Lower lobe of right lung (tissue), 2 donors: Measurements from ENCODE around the gene TRAPPC2L. TPM values are rescaled to one million over a fixed set of nuclear protein-coding genes. Genes with fewer than 3 reads are reported as not detected.

Source experiments
- ATAC-seq, 2 donors: fragments of 200-7000 bp; cut with Tn5 transposase; one replicate each; pipeline ENCODE4 v1.9.1; 2020 to 2022; ENCODE audit warnings: mild to moderate bottlenecking in 2 of 2, moderate library complexity in 2 of 2
- DNase-seq: peaks from one replicate; pipeline ENCODE4 v3.0.0-alpha.2; 2020
- H3K27ac ChIP-seq: fragments of 200-600 bp; one replicate; pipeline ENCODE4 v1.8.0; 2022
- H3K27me3 ChIP-seq: fragments of 200-600 bp; one replicate; pipeline ENCODE4 v1.8.0; 2022; ENCODE audit warnings: low read depth
- H3K36me3 ChIP-seq: fragments of 200-600 bp; one replicate; pipeline ENCODE4 v1.8.0; 2022; ENCODE audit warnings: mild to moderate bottlenecking
- H3K4me1 ChIP-seq: fragments of 200-600 bp; one replicate; pipeline ENCODE4 v1.8.0; 2022
- H3K4me3 ChIP-seq: fragments of 200-600 bp; one replicate; pipeline ENCODE4 v1.8.0; 2022; ENCODE audit warnings: mild to moderate bottlenecking
- H3K9me3 ChIP-seq: fragments of 200-600 bp; one replicate; pipeline ENCODE4 v1.8.0; 2022
- intact Hi-C: fragments of 100-400 bp; cut with DNase I; formaldehyde crosslinking; loops from one replicate; pipeline ENCODE4 v1.11.0; 2022
- total RNA-seq: library from RNA; stranded (reverse); fragmentation: NEBNext Ultra II Directional; extraction: Animal tissue kit (Norgen Biotek cat#: 25700); gene quantifications from one replicate; pipeline ENCODE4 v1.2.1, GENCODE V29; 2021
- TF ChIP-seq, protein P1 (sequence below): fragments of 200-600 bp; IDR thresholded peaks from one replicate; pipeline ENCODE4 v1.8.0; 2022; ENCODE audit warnings: antibody characterized with exemption, mild to moderate bottlenecking
- donor health status: DM: no; HTN: yes; CAD: no; lungs with severe emphysema.

Gene TRAPPC2L
- total RNA-seq, 1 donor from 2014 or later = 51.4 TPM

- peak; percentile 71 for DNase-seq
- Histone ChIP-seq H3K27ac (no peak overlapping the region), H3K4me3 (no peak overlapping the region), H3K9me3 (no peaks in the 10 kb centered on the region), H3K36me3 (peaks cover 39% of the 10 kb centered on the region), H3K4me1 (no peaks in the 10 kb centered on the region), H3K27me3 (no peaks in the 10 kb centered on the region)
- TF ChIP-seq, protein P1, sequence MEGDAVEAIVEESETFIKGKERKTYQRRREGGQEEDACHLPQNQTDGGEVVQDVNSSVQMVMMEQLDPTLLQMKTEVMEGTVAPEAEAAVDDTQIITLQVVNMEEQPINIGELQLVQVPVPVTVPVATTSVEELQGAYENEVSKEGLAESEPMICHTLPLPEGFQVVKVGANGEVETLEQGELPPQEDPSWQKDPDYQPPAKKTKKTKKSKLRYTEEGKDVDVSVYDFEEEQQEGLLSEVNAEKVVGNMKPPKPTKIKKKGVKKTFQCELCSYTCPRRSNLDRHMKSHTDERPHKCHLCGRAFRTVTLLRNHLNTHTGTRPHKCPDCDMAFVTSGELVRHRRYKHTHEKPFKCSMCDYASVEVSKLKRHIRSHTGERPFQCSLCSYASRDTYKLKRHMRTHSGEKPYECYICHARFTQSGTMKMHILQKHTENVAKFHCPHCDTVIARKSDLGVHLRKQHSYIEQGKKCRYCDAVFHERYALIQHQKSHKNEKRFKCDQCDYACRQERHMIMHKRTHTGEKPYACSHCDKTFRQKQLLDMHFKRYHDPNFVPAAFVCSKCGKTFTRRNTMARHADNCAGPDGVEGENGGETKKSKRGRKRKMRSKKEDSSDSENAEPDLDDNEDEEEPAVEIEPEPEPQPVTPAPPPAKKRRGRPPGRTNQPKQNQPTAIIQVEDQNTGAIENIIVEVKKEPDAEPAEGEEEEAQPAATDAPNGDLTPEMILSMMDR = no peak
- peak; percentile 59 to 60 for ATAC-seq
- intact Hi-C loops = no loop called here
Measured at GRCh38 chr16:88846088-88846487, 10.8 kb upstream of the TRAPPC2L start.

- DNase-seq (no peak), ATAC-seq (no peak)
- Histone ChIP-seq H3K9me3 (no peaks in the 10 kb centered on the region), H3K4me3 (no peak overlapping the region), H3K27me3 (no peaks in the 10 kb centered on the region), H3K4me1 (no peaks in the 10 kb centered on the region), H3K36me3 (peaks cover 40% of the 10 kb centered on the region), H3K27ac (no peak overlapping the region)
- TF ChIP-seq, protein P1 = no peak
- intact Hi-C loops = no loop called here
Measured at GRCh38 chr16:88847654-88848053, 9.3 kb upstream of the TRAPPC2L start.

- TF ChIP-seq, protein P1 = no peak
- Histone ChIP-seq H3K36me3 (peaks cover 36% of the 10 kb centered on the region), H3K4me1 (peaks cover 3% of the 10 kb centered on the region), H3K4me3 (no peak overlapping the region), H3K27ac (no peak overlapping the region), H3K9me3 (no peaks in the 10 kb centered on the region), H3K27me3 (no peaks in the 10 kb centered on the region)
- intact Hi-C loops = no loop called here
- DNase-seq (no peak), ATAC-seq (no peak)
Measured at GRCh38 chr16:88848557-88848956, 8.4 kb upstream of the TRAPPC2L start.

- DNase-seq (no peak), ATAC-seq (no peak)
- Histone ChIP-seq H3K4me1 (peaks cover 22% of the 10 kb centered on the region), H3K36me3 (peaks cover 36% of the 10 kb centered on the region), H3K27me3 (no peaks in the 10 kb centered on the region), H3K4me3 (no peak overlapping the region), H3K9me3 (no peaks in the 10 kb centered on the region), H3K27ac (no peak overlapping the region)
- TF ChIP-seq, protein P1 = no peak
- intact Hi-C loops = no loop called here
Measured at GRCh38 chr16:88850531-88851199, 6.3 kb upstream of the TRAPPC2L start.

DNA sequence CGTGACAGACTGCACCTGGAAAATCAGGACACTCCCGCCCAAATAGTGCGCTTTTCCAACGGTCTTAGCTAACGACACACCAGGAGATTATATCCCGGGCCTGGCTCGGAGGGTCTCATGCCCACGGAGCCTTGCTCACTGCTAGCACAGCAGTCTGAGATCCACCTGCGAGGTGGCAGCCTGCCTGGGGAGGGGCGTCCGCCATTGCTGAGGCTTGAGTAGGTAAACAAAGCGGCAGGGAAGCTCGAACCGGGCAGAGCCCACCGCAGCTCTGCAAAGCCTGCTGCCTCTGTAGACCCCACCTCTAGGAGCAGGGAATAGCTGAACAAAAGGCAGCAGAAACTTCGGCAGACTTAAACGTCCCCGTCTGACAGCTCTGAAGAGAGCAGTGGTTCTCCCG, 5.3 kb upstream of the TRAPPC2L start:
- Histone ChIP-seq H3K36me3 (peaks cover 36% of the 10 kb centered on the region), H3K27me3 (no peaks in the 10 kb centered on the region), H3K27ac (no peak overlapping the region), H3K4me1 (peaks cover 29% of the 10 kb centered on the region), H3K9me3 (no peaks in the 10 kb centered on the region), H3K4me3 (no peak overlapping the region)
- TF ChIP-seq, protein P1 = no peak
- intact Hi-C loops = no loop called here
- DNase-seq = no peak
- no peak for ATAC-seq
